Vagina (tissue), 2 donors: ENCODE results near the gene CNR1.

ENCODE experiments used
- POLR2A ChIP-seq, 2 donors: fragments of 450-650 bp; IDR thresholded peaks; one replicate each; pipeline ENCODE4 v1.6.1; 2017; ENCODE audit warnings: antibody characterized with exemption in 2 of 2, mild to moderate bottlenecking in 2 of 2, moderate library complexity in 2 of 2
- POLR2AphosphoS5 ChIP-seq, 2 donors: sonication (generic); formaldehyde crosslinking; IDR thresholded peaks; one replicate each; pipeline ENCODE4 v1.9.0; 2017; ENCODE audit warnings: antibody characterized with exemption in 2 of 2, mild to moderate bottlenecking in 2 of 2, low read depth in 1 of 2; ENCODE audit not compliant: insufficient read depth in 1 of 2

- TF ChIP-seq POLR2A (IDR thresholded peaks at IDR 0.05) (no peak), POLR2AphosphoS5 (IDR thresholded peaks at IDR 0.05; ENCODE audit: insufficient read depth in 1 of 2, low read depth in 1 of 2) (no peak)
Observed at GRCh38 chr6:88177961-88178464, 11.9 kb upstream of the CNR1 start.
